Naive thymus-derived CD4-positive, alpha-beta T cell (primary cell): ENCODE measurements around the gene CABP4. TPM values are rescaled to one million over a fixed set of nuclear protein-coding genes. Genes with fewer than 3 reads are reported as not detected.

Experiments used
- ATAC-seq: fragments of 150-1000 bp; cut with Tn5 transposase; 2 replicates; pipeline ENCODE4 v1.10.0; 2021; ENCODE audit warnings: mild to moderate bottlenecking, moderate library complexity
- CTCF ChIA-PET: fragments of 350-600 bp; sonication (Branson Sonifier 250); formaldehyde crosslinking; loops from one replicate; lab custom pipeline; 2021; ENCODE audit warnings: antibody characterized with exemption; lab: Charles Lee
- POLR2A ChIA-PET: fragments of 350-600 bp; sonication (Branson Sonifier 250); formaldehyde crosslinking; loops from one replicate; lab custom pipeline; 2021; ENCODE audit warnings: antibody characterized with exemption, inconsistent platforms; lab: Charles Lee
- DNase-seq, 9 donors: peaks; one replicate each; pipeline versions ENCODE4 v3.0.0 to v3.0.0-alpha.2; 2020 to 2022; ENCODE audit warnings: mixed read lengths in 1 of 9
- H3K27ac ChIP-seq: one replicate; pipeline ENCODE4 v1.7.0; 2013; ENCODE audit warnings: mild to moderate bottlenecking, low read depth, low read length, moderate library complexity
- H3K27me3 ChIP-seq, 2 donors: one replicate each; pipeline ENCODE4 v1.7.0; 2013; ENCODE audit warnings: low read length in 2 of 2, mild to moderate bottlenecking in 2 of 2, moderate library complexity in 2 of 2; ENCODE audit not compliant: control insufficient read depth in 2 of 2, insufficient read depth in 2 of 2
- H3K36me3 ChIP-seq, 3 experiments: 1 replicate in 2 of 3; 2 replicates in 1 of 3; pipeline ENCODE4 v1.7.0; 2013; ENCODE audit warnings: low read length in 3 of 3, mild to moderate bottlenecking in 3 of 3, moderate library complexity in 1 of 3; ENCODE audit not compliant: insufficient read depth in 3 of 3, control insufficient read depth in 2 of 3
- H3K4me1 ChIP-seq, 2 donors: one replicate each; pipeline ENCODE4 v1.7.0; 2013; ENCODE audit warnings: low read length in 2 of 2, mild to moderate bottlenecking in 2 of 2, moderate library complexity in 1 of 2; ENCODE audit not compliant: control insufficient read depth in 2 of 2, insufficient read depth in 2 of 2
- H3K4me3 ChIP-seq: 2 replicates; pipeline ENCODE4 v1.7.0; 2013; ENCODE audit warnings: mild to moderate bottlenecking, low read length
- H3K9me3 ChIP-seq, 3 experiments: 1 replicate in 2 of 3; 2 replicates in 1 of 3; pipeline ENCODE4 v1.7.0; 2013; ENCODE audit warnings: low read length in 3 of 3; ENCODE audit not compliant: control insufficient read depth in 2 of 3
- H3K27ac Mint-ChIP-seq, 9 donors: one replicate each; pipeline ENCODE4 v1.8.0; 2020 to 2022; ENCODE audit warnings: mixed read lengths in 9 of 9, mild to moderate bottlenecking in 8 of 9, moderate library complexity in 5 of 9, inconsistent platforms in 2 of 9
- H3K27me3 Mint-ChIP-seq, 5 donors: one replicate each; pipeline ENCODE4 v1.8.0; 2021 to 2022; ENCODE audit warnings: mixed read lengths in 5 of 5, mild to moderate bottlenecking in 1 of 5
- H3K36me3 Mint-ChIP-seq, 5 donors: one replicate each; pipeline ENCODE4 v1.8.0; 2020 to 2022; ENCODE audit warnings: mixed read lengths in 5 of 5, mild to moderate bottlenecking in 3 of 5, inconsistent platforms in 1 of 5
- H3K4me1 Mint-ChIP-seq, 7 donors: one replicate each; pipeline ENCODE4 v1.8.0; 2020 to 2022; ENCODE audit warnings: mixed read lengths in 7 of 7, mild to moderate bottlenecking in 3 of 7, inconsistent platforms in 1 of 7
- H3K4me3 Mint-ChIP-seq, 10 donors: one replicate each; pipeline ENCODE4 v1.8.0; 2020 to 2022; ENCODE audit warnings: mild to moderate bottlenecking in 10 of 10, mixed read lengths in 10 of 10, moderate library complexity in 6 of 10, inconsistent platforms in 2 of 10
- H3K9me3 Mint-ChIP-seq, 11 donors: one replicate each; pipeline ENCODE4 v1.8.0; 2020 to 2022; ENCODE audit warnings: mixed read lengths in 11 of 11, mild to moderate bottlenecking in 4 of 11, inconsistent platforms in 1 of 11, moderate library complexity in 1 of 11
- intact Hi-C, 2 donors: fragments of 100-400 bp; cut with micrococcal nuclease; formaldehyde crosslinking; loops; one replicate each; pipeline ENCODE4 v1.15.1; 2023
- polyA plus RNA-seq, 2 donors: library from polyadenylated mRNA; unstranded; fragments of 300-500 nt; fragmentation: Illumina TruSeq; gene quantifications; one replicate each; pipeline ENCODE4 v1.2.3, GENCODE V29; 2021
- total RNA-seq, 6 experiments: library from RNA in 5 of 6; stranded (reverse) in 5 of 6; gene quantifications; 1 replicate in 5 of 6; 2 replicates in 1 of 6; pipeline ENCODE4 v1.2.3 and lab custom pipeline; 2021 to 2026

CABP4 gene
- total and polyA plus RNA-seq, 7 experiments from 2014 or later, result 1.2 to 17.1 (median 2.9) TPM

- H3K27me3 Mint-ChIP-seq, result no peaks in the 10 kb centered on the region
- no peaks in the 10 kb centered on the region for H3K9me3 Mint-ChIP-seq
- no peak for DNase-seq
- peak overlapping the region; percentile 85 for H3K27ac ChIP-seq
- peaks cover 41 to 61% of the 10 kb centered on the region in 2 donors for H3K4me1 ChIP-seq
- H3K4me3 Mint-ChIP-seq, result peak overlapping the region in 5 of 10 donors; percentile 20 to 99 (median 68)
- peaks cover 24 to 77% (median 43%) of the 10 kb centered on the region in 7 donors for H3K4me1 Mint-ChIP-seq
- no peaks in the 10 kb centered on the region for H3K27me3 ChIP-seq
- peak overlapping the region in 8 of 9 donors; percentile 54 to 88 (median 74) for H3K27ac Mint-ChIP-seq
- peaks cover 0 to 63% (median 19%) of the 10 kb centered on the region in 3 experiments for H3K36me3 ChIP-seq
- no peak for ATAC-seq
- POLR2A ChIA-PET, result interaction anchor here (0.6 to 31.8 kb wide), 8 partner anchors 10 to 53 kb away, joined by 3 to 1530 read pairs (median 40); partner anchors contain the start of genes AIP, CARNS1, CORO1B and PPP1CA
- intact Hi-C loops, result no loop called here
- CTCF ChIA-PET, result interaction anchor here (0.6 to 1.2 kb wide), 3 partner anchors 29 to 78 kb away, joined by 3 to 4 read pairs (median 3); partner anchors contain the start of gene TBC1D10C
- peaks cover 0 to 29% (median 7%) of the 10 kb centered on the region in 5 donors for H3K36me3 Mint-ChIP-seq
- H3K4me3 ChIP-seq, result no peak overlapping the region
- no peaks in the 10 kb centered on the region for H3K9me3 ChIP-seq
These were observed 22.4 kb upstream of the CABP4 start for GRCh38 chr11:67432655-67433349.

GRCh38 chr11:67433536-67434394, 21.4 kb upstream of the CABP4 start:
- peaks cover 0 to 59% (median 19%) of the 10 kb centered on the region in 3 experiments for H3K36me3 ChIP-seq
- DNase-seq (no peak), ATAC-seq (no peak)
- POLR2A ChIA-PET, result interaction anchor here (0.8 to 31.8 kb wide), 8 partner anchors 9 to 50 kb away, joined by 3 to 1530 read pairs (median 40); partner anchors contain the start of genes AIP, CARNS1, CORO1B and PPP1CA
- Mint-ChIP-seq H3K4me1 (peaks cover 24 to 71% (median 42%) of the 10 kb centered on the region in 7 donors), H3K9me3 (no peaks in the 10 kb centered on the region), H3K27ac (peak overlapping the region in 8 of 9 donors; percentile 41 to 88 (median 72)), H3K4me3 (peak overlapping the region in 9 of 10 donors; percentile 39 to 99 (median 47)), H3K36me3 (peaks cover 0 to 35% (median 7%) of the 10 kb centered on the region in 5 donors), H3K27me3 (no peaks in the 10 kb centered on the region)
- H3K4me3 ChIP-seq, result peak overlapping the region; percentile 41
- intact Hi-C loops, result no loop called here
- peaks cover 39 to 61% of the 10 kb centered on the region in 2 donors for H3K4me1 ChIP-seq
- H3K27me3 ChIP-seq, result no peaks in the 10 kb centered on the region
- H3K27ac ChIP-seq, result peak overlapping the region; percentile 85
- no peaks in the 10 kb centered on the region for H3K9me3 ChIP-seq
- CTCF ChIA-PET, result interaction anchor here (0.6 to 1.2 kb wide), 4 partner anchors 30 to 157 kb away, joined by 3 to 4 read pairs (median 4); partner anchors contain the start of gene TBC1D10C

GRCh38 chr11:67434395-67434881, 20.7 kb upstream of the CABP4 start:
- no peaks in the 10 kb centered on the region for H3K27me3 ChIP-seq
- Mint-ChIP-seq H3K4me1 (peaks cover 31 to 71% (median 44%) of the 10 kb centered on the region in 7 donors), H3K27me3 (no peaks in the 10 kb centered on the region), H3K4me3 (peak overlapping the region in 9 of 10 donors; percentile 39 to 99 (median 47)), H3K36me3 (peaks cover 0 to 41% (median 7%) of the 10 kb centered on the region in 5 donors), H3K27ac (peak overlapping the region in 6 of 9 donors; percentile 62 to 87 (median 73)), H3K9me3 (peaks cover 0 to under 1% (median 0%) of the 10 kb centered on the region in 11 donors)
- intact Hi-C loops, result no loop called here
- DNase-seq (no peak), ATAC-seq (no peak)
- no peaks in the 10 kb centered on the region for H3K9me3 ChIP-seq
- ChIA-PET POLR2A (interaction anchor here (0.8 to 31.8 kb wide), 9 partner anchors 13 to 71 kb away, joined by 3 to 1530 read pairs (median 13); partner anchors contain the start of genes AIP, CARNS1, PITPNM1 and PPP1CA), CTCF (interaction anchor here (0.6 to 1.2 kb wide), 3 partner anchors 30 to 1876 kb away, joined by 3 to 4 read pairs (median 4); partner anchors contain the start of gene TBC1D10C)
- peaks cover 39 to 61% of the 10 kb centered on the region in 2 donors for H3K4me1 ChIP-seq
- peak overlapping the region; percentile 41 for H3K4me3 ChIP-seq
- peaks cover 0 to 59% (median 19%) of the 10 kb centered on the region in 3 experiments for H3K36me3 ChIP-seq
- H3K27ac ChIP-seq, result peak overlapping the region; percentile 85

GRCh38 chr11:67435031-67435726, 20.0 kb upstream of the CABP4 start:
- POLR2A ChIA-PET, result interaction anchor here (0.9 to 31.8 kb wide), 9 partner anchors 17 to 70 kb away, joined by 3 to 1530 read pairs (median 69); partner anchors contain the start of genes AIP, CABP4, CARNS1 and GPR152
- intact Hi-C loops, result no loop called here
- CTCF ChIA-PET, result interaction anchor here (0.6 to 1.0 kb wide), 2 partner anchors 10 to 1876 kb away, joined by 3 read pairs; no protein-coding TSS in a partner anchor
- Mint-ChIP-seq H3K36me3 (peaks cover 0 to 48% (median 7%) of the 10 kb centered on the region in 5 donors), H3K27me3 (no peaks in the 10 kb centered on the region), H3K4me1 (peaks cover 38 to 74% (median 52%) of the 10 kb centered on the region in 7 donors), H3K4me3 (peak overlapping the region; percentile 79 to 99 (median 96)), H3K27ac (peak overlapping the region in 8 of 9 donors; percentile 41 to 95 (median 82)), H3K9me3 (peaks cover 0 to 1% (median 0%) of the 10 kb centered on the region in 11 donors)
- no peak for ATAC-seq
- no peaks in the 10 kb centered on the region for H3K9me3 ChIP-seq
- H3K27ac ChIP-seq, result peak overlapping the region; percentile 85
- DNase-seq, result no peak
- peaks cover 42 to 67% of the 10 kb centered on the region in 2 donors for H3K4me1 ChIP-seq
- H3K4me3 ChIP-seq, result peak overlapping the region; percentile 100
- peaks cover 0 to 59% (median 19%) of the 10 kb centered on the region in 3 experiments for H3K36me3 ChIP-seq
- no peaks in the 10 kb centered on the region for H3K27me3 ChIP-seq

- intact Hi-C loops, result loop anchor here in 1 of 2 donors (2.0 kb wide), 1 partner anchor 47 kb away; the partner anchor contains the start of gene AIP
- POLR2A ChIA-PET, result interaction anchor here (1.6 to 31.8 kb wide), 10 partner anchors 7 to 70 kb away, joined by 5 to 1530 read pairs (median 62); partner anchors contain the start of genes AIP, CABP4, CARNS1 and GPR152
- peaks cover 45 to 74% of the 10 kb centered on the region in 2 donors for H3K4me1 ChIP-seq
- H3K4me1 Mint-ChIP-seq, result peaks cover 41 to 74% (median 54%) of the 10 kb centered on the region in 7 donors
- H3K27me3 ChIP-seq, result no peaks in the 10 kb centered on the region
- H3K9me3 ChIP-seq, result no peaks in the 10 kb centered on the region
- peaks cover 0 to 1% (median 0%) of the 10 kb centered on the region in 11 donors for H3K9me3 Mint-ChIP-seq
- ATAC-seq, result no peak
- H3K4me3 Mint-ChIP-seq, result peak overlapping the region; percentile 85 to 99 (median 97)
- peaks cover 0 to 59% (median 19%) of the 10 kb centered on the region in 3 experiments for H3K36me3 ChIP-seq
- H3K4me3 ChIP-seq, result peak overlapping the region; percentile 100
- H3K27ac ChIP-seq, result peak overlapping the region; percentile 85
- CTCF ChIA-PET, result interaction anchor here (0.6 to 5.9 kb wide), 6 partner anchors 10 to 48 kb away, joined by 3 to 37 read pairs (median 8); partner anchors contain the start of genes AIP, PPP1CA and TBC1D10C
- H3K27me3 Mint-ChIP-seq, result no peaks in the 10 kb centered on the region
- no peak for DNase-seq
- H3K27ac Mint-ChIP-seq, result peak overlapping the region; percentile 12 to 97 (median 92)
- peaks cover 0 to 49% (median 7%) of the 10 kb centered on the region in 5 donors for H3K36me3 Mint-ChIP-seq
These were observed 19.3 kb upstream of the CABP4 start for GRCh38 chr11:67435727-67436458.
